H9 (cell line): ENCODE data around the gene LENG1. TPM values are rescaled to one million over a fixed set of nuclear protein-coding genes. Genes with fewer than 3 reads are reported as not detected.

Experiments
- DNase-seq: peaks from one replicate; pipeline ENCODE4 v3.0.0-alpha.2; 2017
- H2AFZ ChIP-seq: one replicate; pipeline ENCODE4 v1.6.1; 2013; ENCODE audit warnings: mild to moderate bottlenecking, low read length, control low read depth, moderate library complexity
- H2AK5ac ChIP-seq: 2 replicates; pipeline ENCODE4 v1.6.1; 2013; ENCODE audit warnings: low read length, control low read depth, mixed read lengths; ENCODE audit not compliant: insufficient read length
- H2BK120ac ChIP-seq: one replicate; pipeline ENCODE4 v1.6.1; 2013; ENCODE audit warnings: low read depth, mild to moderate bottlenecking, low read length, control low read depth, inconsistent platforms; ENCODE audit not compliant: poor library complexity, severe bottlenecking
- H2BK12ac ChIP-seq: 2 replicates; pipeline ENCODE4 v1.6.1; 2013; ENCODE audit warnings: low read length, control low read depth, mixed read lengths, low read depth; ENCODE audit not compliant: insufficient read length
- H2BK15ac ChIP-seq: 2 replicates; pipeline ENCODE4 v1.6.1; 2013; ENCODE audit warnings: low read depth, low read length, control low read depth
- H2BK20ac ChIP-seq: one replicate; pipeline ENCODE4 v1.6.1; 2013; ENCODE audit warnings: low read depth, mild to moderate bottlenecking, low read length, control low read depth, inconsistent platforms; ENCODE audit not compliant: poor library complexity, severe bottlenecking
- H2BK5ac ChIP-seq: 2 replicates; pipeline ENCODE4 v1.6.1; 2013; ENCODE audit warnings: low read length, control low read depth, mixed read lengths; ENCODE audit not compliant: insufficient read length
- H3K14ac ChIP-seq: 2 replicates; pipeline ENCODE4 v1.6.1; 2013; ENCODE audit warnings: low read length, control low read depth; ENCODE audit not compliant: insufficient read depth
- H3K18ac ChIP-seq: 2 replicates; pipeline ENCODE4 v1.6.1; 2013; ENCODE audit warnings: low read depth, mild to moderate bottlenecking, mixed read lengths, low read length, control low read depth; ENCODE audit not compliant: insufficient read length
- H3K23ac ChIP-seq: 2 replicates; pipeline ENCODE4 v1.6.1; 2013; ENCODE audit warnings: low read length, control low read depth, mixed read lengths, low read depth; ENCODE audit not compliant: insufficient read length
- H3K23me2 ChIP-seq: 2 replicates; pipeline ENCODE4 v1.6.1; 2013; ENCODE audit warnings: low read depth, mild to moderate bottlenecking, mixed read lengths, low read length, control low read depth; ENCODE audit not compliant: insufficient read length, poor library complexity, severe bottlenecking
- H3K27ac ChIP-seq: 2 replicates; pipeline ENCODE4 v1.5.1; 2013; ENCODE audit warnings: low read length, control low read depth, mixed read lengths, low read depth; ENCODE audit not compliant: insufficient read length
- H3K27me3 ChIP-seq: 2 replicates; pipeline ENCODE4 v1.6.1; 2013; ENCODE audit warnings: low read length, control low read depth, inconsistent platforms; ENCODE audit not compliant: insufficient read depth
- H3K4ac ChIP-seq: 2 replicates; pipeline ENCODE4 v1.6.1; 2013; ENCODE audit warnings: low read depth, mild to moderate bottlenecking, control low read depth, inconsistent platforms, low read length, moderate library complexity
- H3K4me1 ChIP-seq: 2 replicates; pipeline ENCODE4 v1.6.1; 2013; ENCODE audit warnings: low read length, control low read depth, inconsistent platforms; ENCODE audit not compliant: insufficient read depth
- H3K4me2 ChIP-seq: 2 replicates; pipeline ENCODE4 v1.6.1; 2013; ENCODE audit warnings: low read length, control low read depth, mixed read lengths; ENCODE audit not compliant: insufficient read length, insufficient read depth
- H3K56ac ChIP-seq: 2 replicates; pipeline ENCODE4 v1.6.1; 2013; ENCODE audit warnings: low read depth, mild to moderate bottlenecking, mixed read lengths, low read length, control low read depth; ENCODE audit not compliant: insufficient read length
- H3K79me1 ChIP-seq: 2 replicates; pipeline ENCODE4 v1.6.1; 2013; ENCODE audit warnings: low read depth, mild to moderate bottlenecking, moderate library complexity, low read length, control low read depth, inconsistent platforms; ENCODE audit not compliant: insufficient read depth, poor library complexity, severe bottlenecking
- H3K79me2 ChIP-seq: 2 replicates; pipeline ENCODE4 v1.6.1; 2013; ENCODE audit warnings: low read length, control low read depth, inconsistent platforms; ENCODE audit not compliant: insufficient read depth
- H3K9ac ChIP-seq: 2 replicates; pipeline ENCODE4 v1.6.1; 2013; ENCODE audit warnings: low read length, control low read depth, mixed read lengths; ENCODE audit not compliant: insufficient read length; ENCODE audit errors: extremely low read depth
- H3K9me3 ChIP-seq: one replicate; pipeline ENCODE4 v1.6.1; 2013; ENCODE audit warnings: low read depth, low read length, inconsistent platforms; ENCODE audit not compliant: control insufficient read depth
- H3T11ph ChIP-seq: one replicate; pipeline ENCODE4 v1.6.1; 2013; ENCODE audit warnings: mild to moderate bottlenecking, low read length, control low read depth, inconsistent platforms
- H4K20me1 ChIP-seq: one replicate; pipeline ENCODE4 v1.6.1; 2013; ENCODE audit not compliant: control insufficient read depth, insufficient read length, insufficient read depth
- H4K5ac ChIP-seq: 2 replicates; pipeline ENCODE4 v1.6.1; 2013; ENCODE audit warnings: low read depth, mild to moderate bottlenecking, mixed read lengths, low read length, control low read depth; ENCODE audit not compliant: insufficient read length
- H4K8ac ChIP-seq: replicated peaks from 2 replicates; pipeline ENCODE4 v1.6.1; 2013; ENCODE audit warnings: low read length, control low read depth, mixed read lengths, low read depth; ENCODE audit not compliant: insufficient read length
- H4K91ac ChIP-seq: 2 replicates; pipeline ENCODE4 v1.6.1; 2013; ENCODE audit warnings: low read depth, mild to moderate bottlenecking, moderate library complexity, mixed read lengths, low read length, control low read depth; ENCODE audit not compliant: insufficient read length
- H3K27ac Mint-ChIP-seq, 3 experiments: 2 replicates in 2 of 3; 3 replicates in 1 of 3; pipeline ENCODE4 v1.8.0; 2020 to 2021; ENCODE audit warnings: mixed read lengths in 3 of 3, mild to moderate bottlenecking in 1 of 3, moderate library complexity in 1 of 3
- H3K27me3 Mint-ChIP-seq: 2 replicates; pipeline ENCODE4 v1.8.0; 2021; ENCODE audit warnings: low read depth, mild to moderate bottlenecking, moderate library complexity, mixed read lengths
- H3K36me3 Mint-ChIP-seq, 3 experiments: 2 replicates in 2 of 3; 3 replicates in 1 of 3; pipeline ENCODE4 v1.8.0; 2020 to 2021; ENCODE audit warnings: low read depth in 3 of 3, mixed read lengths in 3 of 3; ENCODE audit not compliant: insufficient read depth in 1 of 3
- H3K4me1 Mint-ChIP-seq, 2 experiments: 2 replicates each; pipeline ENCODE4 v1.8.0; 2020; ENCODE audit warnings: mixed read lengths in 2 of 2
- H3K4me3 Mint-ChIP-seq, 2 experiments: 2 replicates in 1 of 2; 3 replicates in 1 of 2; pipeline ENCODE4 v1.8.0; 2020 to 2021; ENCODE audit warnings: mild to moderate bottlenecking in 2 of 2, mixed read lengths in 2 of 2, moderate library complexity in 1 of 2
- H3K9me3 Mint-ChIP-seq, 2 experiments: 2 replicates in 1 of 2; 3 replicates in 1 of 2; pipeline ENCODE4 v1.8.0; 2020; ENCODE audit warnings: mild to moderate bottlenecking in 2 of 2, mixed read lengths in 2 of 2, moderate library complexity in 1 of 2
- CTCF ChIP-seq: fragments of 200-600 bp; sonication (generic); conservative IDR thresholded peaks from 3 replicates; pipeline ENCODE4 v1.8.0; 2021; ENCODE audit warnings: antibody characterized with exemption, mild to moderate bottlenecking
- WGBS: extraction: QIAGEN DNeasy Blood & Tissue Kit; methylation state at CpG from one replicate; pipeline ENCODE4 v1.1.7; 2013; ENCODE audit warnings: missing lambda C conversion rate, low lambda C conversion rate, mixed read lengths; ENCODE audit not compliant: insufficient read length; ENCODE audit errors: extremely low coverage; 5-methylcytosine and 5-hydroxymethylcytosine counted together
- total RNA-seq: library from RNA; stranded (reverse); gene quantifications from 2 replicates; pipeline ENCODE4 v1.2.1, GENCODE V29; 2021

The LENG1 gene
- total RNA-seq, 1 experiment from 2014 or later = 7.1 TPM

GRCh38 chr19:54145541-54146158 lies 13.9 kb downstream of the LENG1 start:
- H3K9me3 ChIP-seq = no peaks in the 10 kb centered on the region
- H3K4me1 ChIP-seq = no peaks in the 10 kb centered on the region
- no peak overlapping the region for H4K91ac ChIP-seq
- no peak overlapping the region for H3K4me2 ChIP-seq
- Mint-ChIP-seq H3K36me3 (peaks cover 72 to 88% (median 85%) of the 10 kb centered on the region in 3 experiments), H3K9me3 (no peaks in the 10 kb centered on the region; a peak in 1 of 5 replicates), H3K27me3 (peaks cover 1% of the 10 kb centered on the region; the same call in 1 of the 2 replicates), H3K27ac (no peak overlapping the region), H3K4me1 (peaks cover 4 to 6% of the 10 kb centered on the region in 2 experiments), H3K4me3 (no peak overlapping the region)
- no peaks in the 10 kb centered on the region for H4K20me1 ChIP-seq
- H2BK15ac ChIP-seq = no peak overlapping the region
- no peak overlapping the region for H4K8ac ChIP-seq
- H4K5ac ChIP-seq = no peak overlapping the region
- no peak overlapping the region for H3K18ac ChIP-seq
- no peak overlapping the region for H3K14ac ChIP-seq
- H2BK12ac ChIP-seq = no peak overlapping the region
- no peak overlapping the region for H2BK20ac ChIP-seq
- no peak overlapping the region for H2BK5ac ChIP-seq
- H3K4ac ChIP-seq = no peak overlapping the region
- no peak for DNase-seq
- H3K9ac ChIP-seq = no peak overlapping the region
- TF ChIP-seq CTCF = no peak
- H3K23me2 ChIP-seq = no peaks in the 10 kb centered on the region
- H3K56ac ChIP-seq = no peak overlapping the region
- no peak overlapping the region for H2BK120ac ChIP-seq
- no CpG with 5 or more reads among the region's 28 CpGs for WGBS
- H3K79me2 ChIP-seq = peaks cover 6% of the 10 kb centered on the region; the same call in 1 of the 2 replicates
- peaks cover under 1% of the 10 kb centered on the region for H3K79me1 ChIP-seq
- no peak overlapping the region for H3K27ac ChIP-seq
- H3T11ph ChIP-seq = no peak overlapping the region
- H3K23ac ChIP-seq = no peak overlapping the region
- H2AK5ac ChIP-seq = no peak overlapping the region
- H3K27me3 ChIP-seq = no peaks in the 10 kb centered on the region
- no peak overlapping the region for H2AFZ ChIP-seq
